OCI-LY3 (cell line): ENCODE data around the gene CMTR2.

Experiments used
- EZH2phosphoT487 ChIP-seq: fragments of 200-600 bp; shearing (Covaris generic); IDR thresholded peaks from 2 replicates; pipeline ENCODE4 v1.6.1; 2018; ENCODE audit warnings: antibody characterized with exemption, mixed run types, low read depth
- TF ChIP-seq, protein P1 (sequence below): fragments of 200-600, 300-600 bp; sonication (generic); IDR thresholded peaks from 2 replicates; pipeline ENCODE4 v1.5.1; 2014; ENCODE audit warnings: antibody characterized with exemption, low read length, low read depth

DNA sequence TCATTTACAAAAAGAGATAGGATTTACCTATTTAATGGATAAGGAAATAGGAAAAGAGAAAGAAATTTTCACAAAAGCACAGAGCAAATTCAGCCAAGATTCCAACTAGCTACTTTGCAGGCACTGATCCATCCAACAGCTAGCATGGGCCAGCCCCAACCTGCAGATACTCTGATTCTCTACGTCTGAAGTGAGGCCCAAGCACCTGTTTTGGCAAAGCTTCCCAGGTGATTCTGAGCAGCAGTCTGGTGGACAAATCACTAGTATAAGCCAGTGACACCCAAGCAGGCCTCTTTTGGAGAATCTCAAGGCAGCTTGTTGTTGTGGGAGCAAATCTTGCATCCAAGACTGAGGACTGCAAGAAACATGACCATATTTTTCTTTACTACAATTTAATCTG, 48.4 kb upstream of the CMTR2 start:
- TF ChIP-seq, protein P1, sequence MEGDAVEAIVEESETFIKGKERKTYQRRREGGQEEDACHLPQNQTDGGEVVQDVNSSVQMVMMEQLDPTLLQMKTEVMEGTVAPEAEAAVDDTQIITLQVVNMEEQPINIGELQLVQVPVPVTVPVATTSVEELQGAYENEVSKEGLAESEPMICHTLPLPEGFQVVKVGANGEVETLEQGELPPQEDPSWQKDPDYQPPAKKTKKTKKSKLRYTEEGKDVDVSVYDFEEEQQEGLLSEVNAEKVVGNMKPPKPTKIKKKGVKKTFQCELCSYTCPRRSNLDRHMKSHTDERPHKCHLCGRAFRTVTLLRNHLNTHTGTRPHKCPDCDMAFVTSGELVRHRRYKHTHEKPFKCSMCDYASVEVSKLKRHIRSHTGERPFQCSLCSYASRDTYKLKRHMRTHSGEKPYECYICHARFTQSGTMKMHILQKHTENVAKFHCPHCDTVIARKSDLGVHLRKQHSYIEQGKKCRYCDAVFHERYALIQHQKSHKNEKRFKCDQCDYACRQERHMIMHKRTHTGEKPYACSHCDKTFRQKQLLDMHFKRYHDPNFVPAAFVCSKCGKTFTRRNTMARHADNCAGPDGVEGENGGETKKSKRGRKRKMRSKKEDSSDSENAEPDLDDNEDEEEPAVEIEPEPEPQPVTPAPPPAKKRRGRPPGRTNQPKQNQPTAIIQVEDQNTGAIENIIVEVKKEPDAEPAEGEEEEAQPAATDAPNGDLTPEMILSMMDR = no peak
- TF ChIP-seq EZH2phosphoT487 = no peak
